Hepatocyte (in vitro differentiated cells): ENCODE results near the gene STAT2. TPM values are rescaled to one million over a fixed set of nuclear protein-coding genes. Genes with fewer than 3 reads are reported as not detected.
"Not testable (repeated sequence)": the region's sequence is repeated elsewhere in the genome, so short reads cannot be mapped to it uniquely, and the experiment has no call there.

Experiments
- DNase-seq: peaks from one replicate; pipeline ENCODE4 v3.0.0-alpha.2; 2016; ENCODE audit warnings: low spot score
- H2AFZ ChIP-seq: fragments of 200-600 bp; sonication (generic); 2 replicates; pipeline ENCODE4 v1.6.0; 2016; ENCODE audit warnings: antibody characterized with exemption, mild to moderate bottlenecking
- H3K27ac ChIP-seq: fragments of 200-600 bp; sonication (generic); 2 replicates; pipeline ENCODE4 v1.5.1; 2016; ENCODE audit warnings: mild to moderate bottlenecking
- H3K27me3 ChIP-seq: fragments of 200-600 bp; sonication (generic); 2 replicates; pipeline ENCODE4 v1.6.1; 2016
- H3K36me3 ChIP-seq: fragments of 200-600 bp; sonication (generic); replicated peaks from 2 replicates; pipeline ENCODE4 v1.5.1; 2016; ENCODE audit warnings: low read depth; ENCODE audit not compliant: insufficient read depth
- H3K4me1 ChIP-seq: fragments of 200-600 bp; sonication (generic); 2 replicates; pipeline ENCODE4 v1.5.1; 2016; ENCODE audit warnings: mild to moderate bottlenecking, moderate library complexity; ENCODE audit not compliant: insufficient read depth
- H3K4me2 ChIP-seq: fragments of 200-600 bp; sonication (generic); 2 replicates; pipeline ENCODE4 v1.6.0; 2016
- H3K4me3 ChIP-seq: fragments of 200-600 bp; sonication (generic); 2 replicates; pipeline ENCODE4 v1.5.1; 2016; ENCODE audit warnings: mild to moderate bottlenecking
- H3K79me2 ChIP-seq: fragments of 200-600 bp; sonication (generic); 2 replicates; pipeline ENCODE4 v1.6.0; 2017; ENCODE audit warnings: mild to moderate bottlenecking
- H3K9me2 ChIP-seq: fragments of 200-600 bp; sonication (generic); replicated peaks from 2 replicates; pipeline ENCODE4 v1.6.0; 2017; ENCODE audit warnings: mild to moderate bottlenecking; ENCODE audit not compliant: insufficient read depth
- H3K9me3 ChIP-seq: fragments of 200-600 bp; sonication (generic); 2 replicates; pipeline ENCODE4 v1.5.1; 2016; ENCODE audit warnings: low read depth, mild to moderate bottlenecking
- H4K20me1 ChIP-seq: fragments of 200-600 bp; sonication (generic); 2 replicates; pipeline ENCODE4 v1.6.0; 2016; ENCODE audit warnings: mild to moderate bottlenecking; ENCODE audit not compliant: insufficient read depth, poor library complexity, severe bottlenecking
- CTCF ChIP-seq: fragments of 200-600 bp; sonication (generic); IDR thresholded peaks from 2 replicates; pipeline ENCODE4 v1.5.1; 2016; ENCODE audit warnings: antibody characterized with exemption, mild to moderate bottlenecking; ENCODE audit not compliant: poor library complexity
- EZH2 ChIP-seq: fragments of 200-600 bp; sonication (generic); IDR thresholded peaks from 2 replicates; pipeline ENCODE4 v1.6.1; 2016; ENCODE audit warnings: antibody characterized with exemption, mild to moderate bottlenecking, borderline replicate concordance
- EZH2phosphoT487 ChIP-seq: fragments of 200-600 bp; sonication (generic); IDR thresholded peaks from one replicate; pipeline ENCODE4 v1.6.1; 2018; ENCODE audit warnings: antibody characterized with exemption, mild to moderate bottlenecking, low read depth, moderate library complexity; ENCODE audit not compliant: unreplicated experiment, severe bottlenecking
- WGBS: methylation state at CpG from one replicate; pipeline ENCODE4 v1.1.6; 2016; ENCODE audit warnings: low lambda C conversion rate; ENCODE audit errors: missing lambda C conversion rate; 5-methylcytosine and 5-hydroxymethylcytosine counted together
- polyA plus RNA-seq: library from polyadenylated mRNA; unstranded; fragments of >200 nt; fragmentation: Nextera tagmentation; extraction: Ambion mirVana; gene quantifications from 2 replicates; pipeline ENCODE4 v1.2.1, GENCODE V29; 2016
- total RNA-seq: library from RNA; depleted of rRNA; stranded (reverse); fragments of >200 nt; gene quantifications from 2 replicates; pipeline ENCODE4 v1.2.3, GENCODE V29; 2014

The STAT2 gene
- total and polyA plus RNA-seq, 2 experiments from 2014 or later = 90.1 to 157 TPM

- no peak within 1 kb of the TSS for H3K4me3 ChIP-seq
- WGBS = 42% methylated on average over 9 of the region's 9 CpGs
- peak; percentile 34 for DNase-seq
- H4K20me1 ChIP-seq = no peaks in the 10 kb centered on the region
- H3K36me3 ChIP-seq = no peaks in the 10 kb centered on the region
- H2AFZ ChIP-seq = no peak within 1 kb of the TSS
- TF ChIP-seq EZH2 (no peak), CTCF (no peak), EZH2phosphoT487 (no peak)
- no peaks in the 10 kb centered on the region for H3K27me3 ChIP-seq
- no peak within 1 kb of the TSS for H3K4me2 ChIP-seq
- H3K9me3 ChIP-seq = no peaks in the 10 kb centered on the region
- H3K27ac ChIP-seq = peak within 1 kb of the TSS; percentile 51
- no peaks in the 10 kb centered on the region for H3K9me2 ChIP-seq
- no peaks in the 10 kb centered on the region for H3K79me2 ChIP-seq
- peaks cover 5% of the 10 kb centered on the region for H3K4me1 ChIP-seq
Observed at GRCh38 chr12:56338308-56339157, 21.4 kb downstream of the STAT2 start, which contains the start of gene IL23A. IL23A (plus strand) TSS chr12:56338884; CDS start chr12:56339045, 161 bp downstream.

GRCh38 chr12:56337753-56338251 lies 22.1 kb downstream of the STAT2 start:
- Histone ChIP-seq H3K27ac (no peak overlapping the region), H3K36me3 (no peaks in the 10 kb centered on the region), H3K9me3 (no peaks in the 10 kb centered on the region), H3K4me1 (peaks cover 8% of the 10 kb centered on the region), H3K4me3 (no peak overlapping the region), H3K9me2 (no peaks in the 10 kb centered on the region), H4K20me1 (no peaks in the 10 kb centered on the region), H3K79me2 (peaks cover 3% of the 10 kb centered on the region), H3K27me3 (no peaks in the 10 kb centered on the region), H2AFZ (no peak overlapping the region), H3K4me2 (no peak overlapping the region)
- DNase-seq = no peak
- 91% methylated on average over 8 of the region's 8 CpGs for WGBS
- TF ChIP-seq EZH2phosphoT487 (no peak), EZH2 (no peak), CTCF (no peak)

GRCh38 chr12:56336361-56337167 lies 23.3 kb downstream of the STAT2 start:
- H3K27ac ChIP-seq = no peak overlapping the region
- H3K27me3 ChIP-seq = no peaks in the 10 kb centered on the region
- TF ChIP-seq EZH2 = no peak
- no peak for TF ChIP-seq CTCF
- no peak for TF ChIP-seq EZH2phosphoT487
- peaks cover 11% of the 10 kb centered on the region for H3K4me1 ChIP-seq
- no peak for DNase-seq
- no peak overlapping the region for H3K4me2 ChIP-seq
- no peaks in the 10 kb centered on the region for H3K9me3 ChIP-seq
- H2AFZ ChIP-seq = no peak overlapping the region
- peaks cover 6% of the 10 kb centered on the region for H3K79me2 ChIP-seq
- 85% methylated on average over 9 of the region's 9 CpGs for WGBS
- H3K4me3 ChIP-seq = no peak overlapping the region
- no peaks in the 10 kb centered on the region for H3K9me2 ChIP-seq
- no peaks in the 10 kb centered on the region for H4K20me1 ChIP-seq
- H3K36me3 ChIP-seq = no peaks in the 10 kb centered on the region

- WGBS = 96% methylated on average over 8 of the region's 8 CpGs
- H3K9me3 ChIP-seq, H4K20me1 ChIP-seq, H3K4me3 ChIP-seq, H3K27ac ChIP-seq, H3K79me2 ChIP-seq, DNase-seq, H3K36me3 ChIP-seq, H3K27me3 ChIP-seq, H2AFZ ChIP-seq, H3K9me2 ChIP-seq, H3K4me2 ChIP-seq: not testable (repeated sequence)
- peaks cover 11% of the 10 kb centered on the region for H3K4me1 ChIP-seq
Observed at GRCh38 chr12:56335527-56335926, 24.4 kb downstream of the STAT2 start.
